T-helper 1 cell treated with Interleukin-12 subunit alpha and Interleukin-12 subunit beta and Interleukin-4 antibody, amounts not matched to agents 30 μg/mL and 1 μg/mL, for 36 hours (primary cell): ENCODE data around the gene PRTG.

Experiments used
- H3K27ac Mint-ChIP-seq: one replicate; pipeline ENCODE4 v1.8.0; 2021; ENCODE audit warnings: mild to moderate bottlenecking, mixed read lengths
- H3K27me3 Mint-ChIP-seq: one replicate; pipeline ENCODE4 v1.8.0; 2021; ENCODE audit warnings: low read depth, mixed read lengths
- H3K36me3 Mint-ChIP-seq: one replicate; pipeline ENCODE4 v1.8.0; 2021; ENCODE audit warnings: low read depth, mixed read lengths
- H3K4me1 Mint-ChIP-seq: one replicate; pipeline ENCODE4 v1.8.0; 2021; ENCODE audit warnings: low read depth, mixed read lengths
- H3K4me3 Mint-ChIP-seq: one replicate; pipeline ENCODE4 v1.8.0; 2021; ENCODE audit warnings: mild to moderate bottlenecking, moderate library complexity, mixed read lengths
- H3K9me3 Mint-ChIP-seq: one replicate; pipeline ENCODE4 v1.8.0; 2021; ENCODE audit warnings: mixed read lengths

PRTG gene

GRCh38 chr15:55652909-55653495 is 90.0 kb downstream of the PRTG start:
- no peaks in the 10 kb centered on the region for H3K4me1 Mint-ChIP-seq
- H3K27me3 Mint-ChIP-seq = peaks cover 23% of the 10 kb centered on the region
- no peaks in the 10 kb centered on the region for H3K9me3 Mint-ChIP-seq
- no peak overlapping the region for H3K4me3 Mint-ChIP-seq
- H3K36me3 Mint-ChIP-seq = no peaks in the 10 kb centered on the region
- no peak overlapping the region for H3K27ac Mint-ChIP-seq

- Mint-ChIP-seq H3K27me3 (peaks cover 23% of the 10 kb centered on the region), H3K4me1 (no peaks in the 10 kb centered on the region), H3K27ac (no peak overlapping the region), H3K4me3 (no peak overlapping the region), H3K9me3 (no peaks in the 10 kb centered on the region), H3K36me3 (no peaks in the 10 kb centered on the region)
Measured at GRCh38 chr15:55652359-55652758, 90.6 kb downstream of the PRTG start.

GRCh38 chr15:55649058-55649423 is 93.9 kb downstream of the PRTG start:
- H3K36me3 Mint-ChIP-seq = no peaks in the 10 kb centered on the region
- no peaks in the 10 kb centered on the region for H3K9me3 Mint-ChIP-seq
- no peaks in the 10 kb centered on the region for H3K4me1 Mint-ChIP-seq
- no peak overlapping the region for H3K27ac Mint-ChIP-seq
- H3K27me3 Mint-ChIP-seq = peaks cover 9% of the 10 kb centered on the region
- H3K4me3 Mint-ChIP-seq = no peak overlapping the region

- Mint-ChIP-seq H3K27me3 (peaks cover 7% of the 10 kb centered on the region), H3K36me3 (no peaks in the 10 kb centered on the region), H3K4me3 (no peak overlapping the region), H3K27ac (no peak overlapping the region), H3K4me1 (no peaks in the 10 kb centered on the region), H3K9me3 (no peaks in the 10 kb centered on the region)
Measured at GRCh38 chr15:55638764-55639163, 104.2 kb downstream of the PRTG start.

GRCh38 chr15:55637086-55637485 is 105.9 kb downstream of the PRTG start:
- H3K4me1 Mint-ChIP-seq = no peaks in the 10 kb centered on the region
- H3K4me3 Mint-ChIP-seq = no peak overlapping the region
- no peak overlapping the region for H3K27ac Mint-ChIP-seq
- no peaks in the 10 kb centered on the region for H3K9me3 Mint-ChIP-seq
- H3K27me3 Mint-ChIP-seq = peaks cover 14% of the 10 kb centered on the region
- no peaks in the 10 kb centered on the region for H3K36me3 Mint-ChIP-seq

GRCh38 chr15:55633731-55634130 is 109.2 kb downstream of the PRTG start:
- Mint-ChIP-seq H3K9me3 (no peaks in the 10 kb centered on the region), H3K27me3 (peaks cover 13% of the 10 kb centered on the region), H3K27ac (no peak overlapping the region), H3K4me1 (no peaks in the 10 kb centered on the region), H3K4me3 (no peak overlapping the region), H3K36me3 (no peaks in the 10 kb centered on the region)

- Mint-ChIP-seq H3K4me3 (no peak overlapping the region), H3K27me3 (peaks cover 13% of the 10 kb centered on the region), H3K9me3 (no peaks in the 10 kb centered on the region), H3K4me1 (no peaks in the 10 kb centered on the region), H3K36me3 (no peaks in the 10 kb centered on the region), H3K27ac (no peak overlapping the region)
Measured at GRCh38 chr15:55632434-55632833, 110.5 kb downstream of the PRTG start.

GRCh38 chr15:55630858-55631257 is 112.1 kb downstream of the PRTG start:
- no peak overlapping the region for H3K27ac Mint-ChIP-seq
- no peaks in the 10 kb centered on the region for H3K9me3 Mint-ChIP-seq
- peaks cover 13% of the 10 kb centered on the region for H3K27me3 Mint-ChIP-seq
- no peak overlapping the region for H3K4me3 Mint-ChIP-seq
- no peaks in the 10 kb centered on the region for H3K36me3 Mint-ChIP-seq
- no peaks in the 10 kb centered on the region for H3K4me1 Mint-ChIP-seq

GRCh38 chr15:55628369-55628730 is 114.6 kb downstream of the PRTG start:
- Mint-ChIP-seq H3K9me3 (no peaks in the 10 kb centered on the region), H3K27me3 (peaks cover 10% of the 10 kb centered on the region), H3K4me1 (no peaks in the 10 kb centered on the region), H3K36me3 (no peaks in the 10 kb centered on the region), H3K27ac (no peak overlapping the region), H3K4me3 (no peak overlapping the region)

- Mint-ChIP-seq H3K4me1 (no peaks in the 10 kb centered on the region), H3K9me3 (no peaks in the 10 kb centered on the region), H3K4me3 (no peak overlapping the region), H3K27me3 (peaks cover 10% of the 10 kb centered on the region), H3K36me3 (no peaks in the 10 kb centered on the region), H3K27ac (no peak overlapping the region)
Measured at GRCh38 chr15:55627730-55628368, 115.1 kb downstream of the PRTG start.

GRCh38 chr15:55619783-55620182 is 123.2 kb downstream of the PRTG start:
- no peak overlapping the region for H3K4me3 Mint-ChIP-seq
- no peaks in the 10 kb centered on the region for H3K36me3 Mint-ChIP-seq
- no peak overlapping the region for H3K27ac Mint-ChIP-seq
- H3K27me3 Mint-ChIP-seq = peaks cover 10% of the 10 kb centered on the region
- H3K9me3 Mint-ChIP-seq = no peaks in the 10 kb centered on the region
- no peaks in the 10 kb centered on the region for H3K4me1 Mint-ChIP-seq

GRCh38 chr15:55618387-55618786 is 124.6 kb downstream of the PRTG start:
- H3K27ac Mint-ChIP-seq = no peak overlapping the region
- no peaks in the 10 kb centered on the region for H3K36me3 Mint-ChIP-seq
- H3K4me1 Mint-ChIP-seq = no peaks in the 10 kb centered on the region
- no peak overlapping the region for H3K4me3 Mint-ChIP-seq
- H3K9me3 Mint-ChIP-seq = no peaks in the 10 kb centered on the region
- peaks cover 10% of the 10 kb centered on the region for H3K27me3 Mint-ChIP-seq

GRCh38 chr15:55615445-55615844 is 127.5 kb downstream of the PRTG start:
- no peaks in the 10 kb centered on the region for H3K4me1 Mint-ChIP-seq
- H3K9me3 Mint-ChIP-seq = no peaks in the 10 kb centered on the region
- H3K27me3 Mint-ChIP-seq = peaks cover 14% of the 10 kb centered on the region

GRCh38 chr15:55613727-55614126 is 129.2 kb downstream of the PRTG start:
- H3K27me3 Mint-ChIP-seq = peaks cover 14% of the 10 kb centered on the region
- H3K4me1 Mint-ChIP-seq = no peaks in the 10 kb centered on the region
- no peak overlapping the region for H3K27ac Mint-ChIP-seq
- H3K36me3 Mint-ChIP-seq = no peaks in the 10 kb centered on the region
- no peak overlapping the region for H3K4me3 Mint-ChIP-seq
- no peaks in the 10 kb centered on the region for H3K9me3 Mint-ChIP-seq

More at GRCh38 chr15:55615445-55615844, 127.5 kb downstream of the PRTG start:
- H3K36me3 Mint-ChIP-seq = no peaks in the 10 kb centered on the region
- H3K4me3 Mint-ChIP-seq = no peak overlapping the region
- no peak overlapping the region for H3K27ac Mint-ChIP-seq

GRCh38 chr15:55606214-55606613 is 136.7 kb downstream of the PRTG start:
- Mint-ChIP-seq H3K27ac (no peak overlapping the region), H3K9me3 (no peaks in the 10 kb centered on the region), H3K4me3 (no peak overlapping the region), H3K27me3 (no peaks in the 10 kb centered on the region), H3K4me1 (no peaks in the 10 kb centered on the region), H3K36me3 (no peaks in the 10 kb centered on the region)

- Mint-ChIP-seq H3K36me3 (no peaks in the 10 kb centered on the region), H3K27me3 (peaks cover 3% of the 10 kb centered on the region), H3K9me3 (no peaks in the 10 kb centered on the region), H3K4me3 (no peak overlapping the region), H3K27ac (no peak overlapping the region), H3K4me1 (no peaks in the 10 kb centered on the region)
Measured at GRCh38 chr15:55601374-55601773, 141.6 kb downstream of the PRTG start.
